NCI-H1105 (cell line): ENCODE measurements around the gene PDE10A.
"Not testable (repeated sequence)": the region's sequence is repeated elsewhere in the genome, so short reads cannot be mapped to it uniquely, and the experiment has no call there.

Source experiments
- DNase-seq: peaks from one replicate; lab custom pipeline; 2025; lab: John Stamatoyannopoulos, UW

PDE10A gene

GRCh38 chr6:165624871-165625639, 38.0 kb downstream of the PDE10A start:
- DNase-seq: no peak

- DNase-seq: no peak
Measured at GRCh38 chr6:165621940-165622339, 41.1 kb downstream of the PDE10A start.

- DNase-seq: not testable (repeated sequence)
Measured at GRCh38 chr6:165618891-165619290, 44.1 kb downstream of the PDE10A start.

GRCh38 chr6:165618241-165618640, 44.8 kb downstream of the PDE10A start:
- DNase-seq: no peak

GRCh38 chr6:165617528-165617927, 45.5 kb downstream of the PDE10A start:
- DNase-seq: no peak

- DNase-seq: no peak
Measured at GRCh38 chr6:165616116-165616515, 46.9 kb downstream of the PDE10A start.

GRCh38 chr6:165615636-165616035, 47.4 kb downstream of the PDE10A start:
- DNase-seq: no peak

- DNase-seq: no peak
Measured at GRCh38 chr6:165611294-165611693, 51.7 kb downstream of the PDE10A start.

- not testable (repeated sequence) for DNase-seq
Measured at GRCh38 chr6:165608577-165608976, 54.5 kb downstream of the PDE10A start.

GRCh38 chr6:165606740-165607008, 56.4 kb downstream of the PDE10A start:
- DNase-seq: no peak

GRCh38 chr6:165605901-165606739, 56.9 kb downstream of the PDE10A start:
- no peak for DNase-seq

- no peak for DNase-seq
Measured at GRCh38 chr6:165605182-165605875, 57.7 kb downstream of the PDE10A start.

GRCh38 chr6:165602291-165602690, 60.8 kb downstream of the PDE10A start:
- no peak for DNase-seq

GRCh38 chr6:165600606-165601005, 62.4 kb downstream of the PDE10A start:
- DNase-seq: no peak

GRCh38 chr6:165599596-165600487, 63.2 kb downstream of the PDE10A start:
- DNase-seq: no peak

- no peak for DNase-seq
Measured at GRCh38 chr6:165599121-165599520, 63.9 kb downstream of the PDE10A start.

GRCh38 chr6:165597821-165598220, 65.2 kb downstream of the PDE10A start:
- DNase-seq: no peak

- no peak for DNase-seq
Measured at GRCh38 chr6:165594584-165595333, 68.3 kb downstream of the PDE10A start.

GRCh38 chr6:165592947-165593346, 70.1 kb downstream of the PDE10A start:
- DNase-seq: not testable (repeated sequence)

- DNase-seq: no peak
Measured at GRCh38 chr6:165588515-165588914, 74.5 kb downstream of the PDE10A start.

GRCh38 chr6:165587206-165587605, 75.8 kb downstream of the PDE10A start:
- no peak for DNase-seq
